ENCODE data around the gene SP4.

DNA sequence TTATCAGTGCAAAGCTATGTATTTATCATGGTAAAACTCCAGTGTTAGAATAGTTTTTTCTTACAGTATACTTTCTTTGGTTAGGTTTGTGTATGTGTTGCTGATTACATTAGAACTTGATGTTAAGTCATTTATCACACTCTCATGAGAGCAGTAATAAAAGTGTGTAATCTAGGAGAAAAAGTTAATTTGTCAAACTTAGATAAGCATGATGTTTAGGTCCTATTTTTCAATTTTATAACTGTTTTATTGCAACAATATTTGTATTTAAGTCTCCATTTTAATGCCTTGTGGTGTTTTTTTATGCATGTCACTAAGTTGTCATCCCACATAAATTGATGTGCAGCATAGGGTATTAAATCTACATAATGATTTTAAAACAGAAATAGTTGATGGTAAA lies 86.2 kb downstream of the SP4 start:
- TF ChIP-seq, protein P1, sequence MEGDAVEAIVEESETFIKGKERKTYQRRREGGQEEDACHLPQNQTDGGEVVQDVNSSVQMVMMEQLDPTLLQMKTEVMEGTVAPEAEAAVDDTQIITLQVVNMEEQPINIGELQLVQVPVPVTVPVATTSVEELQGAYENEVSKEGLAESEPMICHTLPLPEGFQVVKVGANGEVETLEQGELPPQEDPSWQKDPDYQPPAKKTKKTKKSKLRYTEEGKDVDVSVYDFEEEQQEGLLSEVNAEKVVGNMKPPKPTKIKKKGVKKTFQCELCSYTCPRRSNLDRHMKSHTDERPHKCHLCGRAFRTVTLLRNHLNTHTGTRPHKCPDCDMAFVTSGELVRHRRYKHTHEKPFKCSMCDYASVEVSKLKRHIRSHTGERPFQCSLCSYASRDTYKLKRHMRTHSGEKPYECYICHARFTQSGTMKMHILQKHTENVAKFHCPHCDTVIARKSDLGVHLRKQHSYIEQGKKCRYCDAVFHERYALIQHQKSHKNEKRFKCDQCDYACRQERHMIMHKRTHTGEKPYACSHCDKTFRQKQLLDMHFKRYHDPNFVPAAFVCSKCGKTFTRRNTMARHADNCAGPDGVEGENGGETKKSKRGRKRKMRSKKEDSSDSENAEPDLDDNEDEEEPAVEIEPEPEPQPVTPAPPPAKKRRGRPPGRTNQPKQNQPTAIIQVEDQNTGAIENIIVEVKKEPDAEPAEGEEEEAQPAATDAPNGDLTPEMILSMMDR (IDR thresholded peaks at IDR 0.05) = no peak
- no peak for TF ChIP-seq POLR2A (IDR thresholded peaks at IDR 0.05)

Data from uterus (tissue), 2 donors.